Suprapubic skin (tissue), 3 donors: Measurements from ENCODE around the gene PPP2R2C.

Experiments
- CTCF ChIP-seq, 2 donors: fragments of 200-600 bp in 1 of 2; fragments of 450-650 bp in 1 of 2; sonication (generic) in 1 of 2; IDR thresholded peaks; one replicate each; pipeline ENCODE4 v1.5.1; 2016 to 2019; ENCODE audit warnings: antibody characterized with exemption in 2 of 2, mild to moderate bottlenecking in 1 of 2, moderate library complexity in 1 of 2
- POLR2A ChIP-seq, 2 donors: fragments of 450-650 bp; IDR thresholded peaks; one replicate each; pipeline ENCODE4 v1.6.1; 2017; ENCODE audit warnings: antibody characterized with exemption in 2 of 2, mild to moderate bottlenecking in 2 of 2, moderate library complexity in 2 of 2

DNA sequence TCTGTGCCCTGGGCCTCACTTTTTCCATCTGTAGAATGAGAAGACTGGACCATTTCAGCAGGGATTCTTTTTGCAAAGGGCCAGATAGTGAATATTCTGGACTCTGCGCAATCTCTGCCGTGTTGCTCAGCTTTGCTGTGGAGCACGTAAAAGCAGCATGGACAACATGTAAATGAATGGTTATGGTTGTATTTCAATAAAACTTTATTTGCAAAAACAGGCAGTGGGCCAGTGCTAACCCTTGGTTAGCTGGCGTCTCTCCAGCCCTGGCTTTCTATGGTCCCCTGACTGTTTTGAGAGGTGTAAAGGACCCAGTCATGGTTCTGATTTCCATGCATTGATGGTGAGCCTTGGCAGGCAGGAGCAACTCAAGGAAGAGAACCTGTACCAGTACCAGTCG lies 184.1 kb downstream of the PPP2R2C start:
- TF ChIP-seq CTCF (IDR thresholded peaks at IDR 0.05), result no peak
- TF ChIP-seq POLR2A (IDR thresholded peaks at IDR 0.05), result no peak
